Ishikawa (cell line): ENCODE measurements around the gene ATP10A.

Experiments used
- CEBPB ChIP-seq: IDR thresholded peaks from 2 replicates; pipeline ENCODE4 v1.6.1; 2012
- CREB1 ChIP-seq: IDR thresholded peaks from 2 replicates; pipeline ENCODE4 v1.6.1; 2012; ENCODE audit warnings: low read depth
- EGR1 ChIP-seq: IDR thresholded peaks from 2 replicates; pipeline ENCODE4 v1.6.1; 2012
- EP300 ChIP-seq: IDR thresholded peaks from 2 replicates; pipeline ENCODE4 v1.6.1; 2012; ENCODE audit warnings: borderline replicate concordance
- FOXM1 ChIP-seq: IDR thresholded peaks from 2 replicates; pipeline ENCODE4 v1.6.1; 2012; ENCODE audit warnings: low read depth, borderline replicate concordance
- MAX ChIP-seq: IDR thresholded peaks from 2 replicates; pipeline ENCODE4 v1.6.1; 2012
- NFIC ChIP-seq: IDR thresholded peaks from 2 replicates; pipeline ENCODE4 v1.6.1; 2012
- RAD21 ChIP-seq: IDR thresholded peaks from 2 replicates; pipeline ENCODE4 v1.6.1; 2012; ENCODE audit warnings: low read depth
- REST ChIP-seq: IDR thresholded peaks from 2 replicates; pipeline ENCODE4 v1.6.1; 2012; ENCODE audit warnings: low read depth, mild to moderate bottlenecking
- TAF1 ChIP-seq: IDR thresholded peaks from 2 replicates; pipeline ENCODE4 v1.6.1; 2012; ENCODE audit warnings: low read depth, mild to moderate bottlenecking
- TCF12 ChIP-seq: IDR thresholded peaks from 2 replicates; pipeline ENCODE4 v1.6.1; 2012; ENCODE audit warnings: low read depth
- TEAD4 ChIP-seq: IDR thresholded peaks from 2 replicates; pipeline ENCODE4 v1.6.1; 2012
- USF1 ChIP-seq: IDR thresholded peaks from 2 replicates; pipeline ENCODE4 v1.6.1; 2012
- YY1 ChIP-seq: IDR thresholded peaks from 2 replicates; pipeline ENCODE4 v1.6.1; 2012; ENCODE audit warnings: low read depth
- ZBTB7A ChIP-seq: IDR thresholded peaks from 2 replicates; pipeline ENCODE4 v1.6.1; 2012; ENCODE audit warnings: low read depth

The ATP10A gene

GRCh38 chr15:25774871-25775270 lies 88.3 kb downstream of the ATP10A start:
- no peak for TF ChIP-seq TAF1

GRCh38 chr15:25773248-25773647 lies 89.9 kb downstream of the ATP10A start:
- TF ChIP-seq MAX (no peak), TCF12 (no peak), FOXM1 (no peak), REST (no peak), EP300 (no peak), NFIC (no peak), TEAD4 (no peak), RAD21 (no peak), CREB1 (no peak), USF1 (no peak), CEBPB (no peak), TAF1 (no peak), YY1 (no peak), ZBTB7A (no peak), EGR1 (no peak)

GRCh38 chr15:25772500-25772899 lies 90.6 kb downstream of the ATP10A start:
- TF ChIP-seq EP300 = no peak
- TF ChIP-seq CREB1 = no peak
- TF ChIP-seq NFIC = no peak
- TF ChIP-seq MAX = no peak
- TF ChIP-seq TCF12 = no peak
- TF ChIP-seq RAD21 = no peak
- TF ChIP-seq USF1 = no peak
- TF ChIP-seq TEAD4 = no peak
- no peak for TF ChIP-seq REST
- TF ChIP-seq EGR1 = no peak
- TF ChIP-seq FOXM1 = no peak
- no peak for TF ChIP-seq TAF1
- no peak for TF ChIP-seq ZBTB7A
- TF ChIP-seq YY1 = no peak
- TF ChIP-seq CEBPB = no peak

- TF ChIP-seq TCF12 (no peak), REST (no peak), FOXM1 (no peak), NFIC (no peak)
Measured at GRCh38 chr15:25771338-25771706, 91.8 kb downstream of the ATP10A start.

- TF ChIP-seq REST = no peak
- no peak for TF ChIP-seq EGR1
- TF ChIP-seq USF1 = no peak
- TF ChIP-seq FOXM1 = no peak
- TF ChIP-seq TEAD4 = no peak
- no peak for TF ChIP-seq RAD21
- no peak for TF ChIP-seq CEBPB
- TF ChIP-seq EP300 = no peak
- no peak for TF ChIP-seq ZBTB7A
Measured at GRCh38 chr15:25770618-25771337, 92.3 kb downstream of the ATP10A start.
